Heart left ventricle (tissue), 16 donors: ENCODE measurements around the gene SLC22A12. TPM values are rescaled to one million over a fixed set of nuclear protein-coding genes. Genes with fewer than 3 reads are reported as not detected.

ENCODE experiments used
- ATAC-seq, 4 donors: fragments of 200-7000 bp; cut with Tn5 transposase; one replicate each; pipeline ENCODE4 v1.9.1; 2020 to 2022; ENCODE audit warnings: moderate library complexity in 4 of 4, mild to moderate bottlenecking in 3 of 4, moderate number of reproducible peaks in 1 of 4
- DNase-seq, 5 donors: peaks; one replicate each; pipeline ENCODE4 v3.0.0-alpha.2; 2020
- H3K27ac ChIP-seq, 12 donors: fragments of 200-600 bp; sonication (generic) in 4 of 12; one replicate each; pipeline versions ENCODE4 v1.5.0 to v1.8.0; 2016 to 2022; ENCODE audit warnings: mild to moderate bottlenecking in 2 of 12
- H3K27me3 ChIP-seq, 9 donors: fragments of 200-600 bp; sonication (generic) in 2 of 9; one replicate each; pipeline versions ENCODE4 v1.5.1 to v1.8.0; 2016 to 2022; ENCODE audit warnings: mild to moderate bottlenecking in 3 of 9
- H3K36me3 ChIP-seq, 9 donors: fragments of 200-600 bp; sonication (generic) in 2 of 9; one replicate each; pipeline versions ENCODE4 v1.5.0 to v1.8.0; 2018 to 2022; ENCODE audit warnings: mild to moderate bottlenecking in 2 of 9
- H3K4me1 ChIP-seq, 12 donors: fragments of 200-600 bp; sonication (generic) in 4 of 12; one replicate each; pipeline versions ENCODE4 v1.5.0 to v1.8.0; 2016 to 2022; ENCODE audit warnings: mild to moderate bottlenecking in 3 of 12
- H3K4me3 ChIP-seq, 12 donors: fragments of 200-600 bp; sonication (generic) in 4 of 12; one replicate each; pipeline versions ENCODE4 v1.5.0 to v1.8.0; 2017 to 2022; ENCODE audit warnings: mild to moderate bottlenecking in 9 of 12, moderate library complexity in 4 of 12
- H3K9me3 ChIP-seq, 12 donors: fragments of 200-600 bp; sonication (generic) in 4 of 12; one replicate each; pipeline versions ENCODE4 v1.5.0 to v1.8.0; 2016 to 2022; ENCODE audit warnings: mild to moderate bottlenecking in 1 of 12
- CTCF ChIP-seq, 12 donors: fragments of 200-600 bp; sonication (generic) in 4 of 12; IDR thresholded peaks; one replicate each; pipeline versions ENCODE4 v1.5.0 to v1.8.0; 2018 to 2022; ENCODE audit warnings: antibody characterized with exemption in 12 of 12, mild to moderate bottlenecking in 5 of 12
- POLR2A ChIP-seq, 2 donors: fragments of 450-650 bp; IDR thresholded peaks; one replicate each; pipeline ENCODE4 v1.6.1; 2017; ENCODE audit warnings: antibody characterized with exemption in 2 of 2, mild to moderate bottlenecking in 2 of 2, moderate library complexity in 2 of 2
- WGBS, 4 donors: extraction: QIAGEN DNeasy Blood & Tissue Kit in 2 of 4; methylation state at CpG; one replicate each; pipeline versions ENCODE4 v1.1.5 to v1.1.7; 2013 to 2018; 5-methylcytosine and 5-hydroxymethylcytosine counted together
- intact Hi-C, 10 donors: fragments of 100-400 bp; cut with DNase I; formaldehyde crosslinking; loops; one replicate each; pipeline versions ENCODE4 v1.11.1 to v1.14.2; 2022
- polyA plus RNA-seq, 2 donors: library from polyadenylated mRNA; stranded (reverse); fragments of 200-250 nt; gene quantifications; one replicate each; pipeline ENCODE4 v1.2.3, GENCODE V29; 2013
- total RNA-seq, 9 donors: library from RNA; depleted of rRNA in 2 of 9; stranded (reverse); fragments of >200 nt in 2 of 9; fragmentation: NEBNext Ultra II Directional in 3 of 9; extraction: Animal tissue kit (Norgen Biotek cat#: 25700) in 3 of 9; gene quantifications; one replicate each; pipeline versions ENCODE4 v1.1.0 to v1.2.4, GENCODE V29; 2016 to 2023
- donor health status: ischemic (EF 13 %, LVEDD 7.1; RV severe dilation, severe dysfunction).
- donor health status: healthy with polysubstance abuse.
- donor health status: DM: no; HTN: yes; CAD: no.
- donor health status: DM: no; HTN: no; CAD: no.
- donor health status: ischemic (EF 25% LVEDD 6.9; RV normal size, moderate dysfunction).
- donor health status: ischemic (EF 25% LVEDD 5.7; RV mildly dilated, moderate dysfunction).
- donor health status: healthy.
- donor health status: DM: yes; HTN: yes; CAD: no.
- donor health status: ischemic (EF 35%, LVEDD 5.7; RV mildly dilated, moderate dysfunction).
- donor health status: nonischemic (EF 11% LVEDD 7.7; RV severe dilation, severe dysfunction).
- donor health status: DM: yes; HTN: yes; CAD: no.
- donor health status: PGD.
- donor health status: ischemic (EF 29% LVEDD 5.4; RV normal size, mild dysfunction).
- donor health status: nonischemic (EF 23%, LVEDD 6.1; RV moderate dilation, normal function).

The SLC22A12 gene
- total and polyA plus RNA-seq, 11 donors, result not detected

- ATAC-seq (no peak), DNase-seq (no peak)
- H3K4me3 ChIP-seq, result no peak overlapping the region
- TF ChIP-seq POLR2A (IDR thresholded peaks at IDR 0.05), result no peak
- no peak for TF ChIP-seq CTCF (IDR thresholded peaks at IDR 0.05)
- peaks cover 0 to 5% (median 0%) of the 10 kb centered on the region in 9 donors for H3K27me3 ChIP-seq
- intact Hi-C loops, result no loop called here
- H3K36me3 ChIP-seq, result no peaks in the 10 kb centered on the region
- H3K4me1 ChIP-seq, result no peaks in the 10 kb centered on the region
- 69 to 72% (median 71%) methylated on average over 8 of the region's 8 CpGs for WGBS, 4 donors
- no peak overlapping the region for H3K27ac ChIP-seq
- peaks cover 0 to 24% (median 3%) of the 10 kb centered on the region in 12 donors for H3K9me3 ChIP-seq
Observed at GRCh38 chr11:64585150-64585549, 5.9 kb upstream of the SLC22A12 start.

GRCh38 chr11:64586366-64586765 lies 4.7 kb upstream of the SLC22A12 start:
- intact Hi-C loops, result no loop called here
- peaks cover 0 to 5% (median 0%) of the 10 kb centered on the region in 9 donors for H3K27me3 ChIP-seq
- ATAC-seq (no peak), DNase-seq (no peak)
- H3K9me3 ChIP-seq, result peaks cover 0 to 24% (median 3%) of the 10 kb centered on the region in 12 donors
- H3K4me1 ChIP-seq, result no peaks in the 10 kb centered on the region
- TF ChIP-seq POLR2A (IDR thresholded peaks at IDR 0.05), result no peak
- no peak for TF ChIP-seq CTCF (IDR thresholded peaks at IDR 0.05)
- H3K36me3 ChIP-seq, result no peaks in the 10 kb centered on the region
- H3K27ac ChIP-seq, result no peak overlapping the region
- no peak overlapping the region for H3K4me3 ChIP-seq

- H3K4me1 ChIP-seq, result no peaks in the 10 kb centered on the region
- intact Hi-C loops, result no loop called here
- no peak for ATAC-seq
Observed at GRCh38 chr11:64588701-64589100, 2.3 kb upstream of the SLC22A12 start.

More at GRCh38 chr11:64588701-64589100, 2.3 kb upstream of the SLC22A12 start:
- Histone ChIP-seq H3K27me3 (peaks cover 0 to 5% (median 0%) of the 10 kb centered on the region in 9 donors), H3K36me3 (no peaks in the 10 kb centered on the region), H3K9me3 (peaks cover 0 to 24% (median 3%) of the 10 kb centered on the region in 12 donors), H3K27ac (no peak overlapping the region), H3K4me3 (no peak overlapping the region)
- TF ChIP-seq CTCF (IDR thresholded peaks at IDR 0.05), result no peak
- TF ChIP-seq POLR2A (IDR thresholded peaks at IDR 0.05), result no peak
- no peak for DNase-seq
- WGBS, 4 donors, result 90 to 96% (median 91%) methylated on average over 2 of the region's 2 CpGs
